ENCODE data around the gene TSPAN11. TPM values are rescaled to one million over a fixed set of nuclear protein-coding genes. Genes with fewer than 3 reads are reported as not detected.

The TSPAN11 gene
- total and polyA plus RNA-seq, 12 donors, result 0.30 to 6.2 (median 1.2) TPM

DNA sequence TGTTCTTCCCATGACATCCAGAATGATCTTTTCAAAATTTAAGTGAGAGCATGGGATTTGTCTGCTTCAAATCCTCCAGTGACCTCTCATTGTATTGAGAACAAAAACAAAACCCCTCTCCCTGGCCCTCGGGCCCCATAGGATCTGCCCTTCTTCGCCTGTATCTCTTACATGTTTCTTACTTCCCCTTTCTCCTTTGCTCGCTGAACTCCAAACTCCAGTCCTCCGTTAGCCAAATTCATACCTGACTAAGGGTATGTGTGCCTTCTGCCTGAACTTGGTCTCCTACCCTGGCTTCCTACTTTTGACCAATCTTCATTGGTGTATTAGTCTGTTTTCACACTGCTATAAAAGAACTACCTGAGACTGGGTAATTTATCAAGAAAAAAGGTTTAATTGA lies 13.2 kb upstream of the TSPAN11 start:
- intact Hi-C loops (cut with DNase I), result no loop called here
- Histone ChIP-seq H3K9me3 (replicated peaks in 1 of 3) (no peaks in the 10 kb centered on the region), H3K27ac (no peak overlapping the region), H3K27me3 (no peaks in the 10 kb centered on the region), H3K4me3 (no peak overlapping the region), H3K4me1 (replicated peaks in 1 of 2) (no peaks in the 10 kb centered on the region), H3K36me3 (replicated peaks in 1 of 2) (no peaks in the 10 kb centered on the region)
- WGBS, 4 donors, result 57 to 94% (median 59%) methylated on average over 4 of the region's 4 CpGs
- DNase-seq, result no peak
- TF ChIP-seq, protein P1, sequence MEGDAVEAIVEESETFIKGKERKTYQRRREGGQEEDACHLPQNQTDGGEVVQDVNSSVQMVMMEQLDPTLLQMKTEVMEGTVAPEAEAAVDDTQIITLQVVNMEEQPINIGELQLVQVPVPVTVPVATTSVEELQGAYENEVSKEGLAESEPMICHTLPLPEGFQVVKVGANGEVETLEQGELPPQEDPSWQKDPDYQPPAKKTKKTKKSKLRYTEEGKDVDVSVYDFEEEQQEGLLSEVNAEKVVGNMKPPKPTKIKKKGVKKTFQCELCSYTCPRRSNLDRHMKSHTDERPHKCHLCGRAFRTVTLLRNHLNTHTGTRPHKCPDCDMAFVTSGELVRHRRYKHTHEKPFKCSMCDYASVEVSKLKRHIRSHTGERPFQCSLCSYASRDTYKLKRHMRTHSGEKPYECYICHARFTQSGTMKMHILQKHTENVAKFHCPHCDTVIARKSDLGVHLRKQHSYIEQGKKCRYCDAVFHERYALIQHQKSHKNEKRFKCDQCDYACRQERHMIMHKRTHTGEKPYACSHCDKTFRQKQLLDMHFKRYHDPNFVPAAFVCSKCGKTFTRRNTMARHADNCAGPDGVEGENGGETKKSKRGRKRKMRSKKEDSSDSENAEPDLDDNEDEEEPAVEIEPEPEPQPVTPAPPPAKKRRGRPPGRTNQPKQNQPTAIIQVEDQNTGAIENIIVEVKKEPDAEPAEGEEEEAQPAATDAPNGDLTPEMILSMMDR (IDR thresholded peaks at IDR 0.05), result no peak
- TF ChIP-seq POLR2A (IDR thresholded peaks at IDR 0.05), result no peak

DNA sequence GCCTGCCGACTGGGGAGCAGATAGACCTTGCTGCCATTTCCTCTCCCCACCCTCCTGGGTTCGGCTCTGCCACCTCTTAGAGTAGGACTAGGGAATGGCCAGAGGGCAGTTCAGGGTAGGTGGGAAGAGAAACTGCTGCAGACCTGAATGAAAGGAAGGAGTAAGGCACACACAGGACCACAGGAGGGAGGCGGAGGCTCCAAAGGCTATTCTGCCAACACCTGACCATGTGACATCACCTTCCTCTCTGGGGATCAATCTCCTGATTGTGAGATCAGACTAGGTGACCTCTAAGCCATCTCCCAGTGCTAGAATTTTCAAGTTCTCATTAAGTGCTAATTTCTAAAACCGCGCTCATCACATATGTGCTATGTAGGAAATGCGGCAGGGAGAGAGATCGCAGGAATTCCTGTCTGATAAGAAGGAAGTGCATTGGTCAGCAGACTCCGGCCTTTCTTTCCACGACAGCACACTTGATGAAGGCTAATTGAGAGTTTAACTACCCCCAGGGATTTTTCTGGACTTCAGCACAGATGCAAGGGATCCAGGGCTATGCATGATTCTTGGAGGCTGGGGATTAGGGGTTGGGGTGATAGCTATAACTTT lies 11.5 kb upstream of the TSPAN11 start:
- Histone ChIP-seq H3K36me3 (replicated peaks in 1 of 2) (no peaks in the 10 kb centered on the region), H3K4me1 (replicated peaks in 1 of 2) (no peaks in the 10 kb centered on the region), H3K4me3 (no peak overlapping the region), H3K9me3 (replicated peaks in 1 of 3) (no peaks in the 10 kb centered on the region), H3K27me3 (no peaks in the 10 kb centered on the region), H3K27ac (no peak overlapping the region)
- TF ChIP-seq, protein P1 (IDR thresholded peaks at IDR 0.05), result no peak
- TF ChIP-seq POLR2A (IDR thresholded peaks at IDR 0.05), result no peak
- intact Hi-C loops (cut with DNase I), result no loop called here
- WGBS, 4 donors, result 78 to 90% (median 81%) methylated on average over 9 of the region's 9 CpGs
- peak in 1 of 7 donors; percentile 7 for DNase-seq

DNA sequence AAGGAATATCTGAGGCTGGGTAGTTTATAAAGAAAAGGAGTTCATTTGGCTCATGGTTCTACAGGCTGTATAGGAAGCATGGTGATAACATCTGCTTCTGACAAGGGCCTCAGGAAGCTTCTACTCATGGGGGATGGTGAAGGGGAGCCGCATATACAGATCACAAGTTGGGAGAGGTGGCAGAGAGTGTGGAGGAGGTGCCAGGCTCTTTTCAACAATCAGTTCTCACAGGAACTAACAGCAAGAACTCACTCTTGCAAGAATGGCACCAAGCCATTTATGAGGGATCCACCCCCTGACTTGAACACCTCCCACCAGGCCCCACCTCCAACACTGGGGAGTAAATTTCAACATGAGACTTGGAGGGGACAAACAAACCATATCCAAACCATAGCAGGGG lies 3.5 kb upstream of the TSPAN11 start:
- Histone ChIP-seq H3K27me3 (peaks cover 14% of the 10 kb centered on the region), H3K4me3 (no peak overlapping the region), H3K9me3 (replicated peaks in 1 of 3) (no peaks in the 10 kb centered on the region), H3K36me3 (replicated peaks in 1 of 2) (no peaks in the 10 kb centered on the region), H3K4me1 (replicated peaks in 1 of 2) (no peaks in the 10 kb centered on the region), H3K27ac (no peak overlapping the region)
- 63 to 94% (median 79%) methylated on average over 1 of the region's 1 CpG for WGBS, 4 donors
- no peak for TF ChIP-seq POLR2A (IDR thresholded peaks at IDR 0.05)
- TF ChIP-seq, protein P1 (IDR thresholded peaks at IDR 0.05), result no peak
- no peak for DNase-seq
- intact Hi-C loops (cut with DNase I), result no loop called here

DNA sequence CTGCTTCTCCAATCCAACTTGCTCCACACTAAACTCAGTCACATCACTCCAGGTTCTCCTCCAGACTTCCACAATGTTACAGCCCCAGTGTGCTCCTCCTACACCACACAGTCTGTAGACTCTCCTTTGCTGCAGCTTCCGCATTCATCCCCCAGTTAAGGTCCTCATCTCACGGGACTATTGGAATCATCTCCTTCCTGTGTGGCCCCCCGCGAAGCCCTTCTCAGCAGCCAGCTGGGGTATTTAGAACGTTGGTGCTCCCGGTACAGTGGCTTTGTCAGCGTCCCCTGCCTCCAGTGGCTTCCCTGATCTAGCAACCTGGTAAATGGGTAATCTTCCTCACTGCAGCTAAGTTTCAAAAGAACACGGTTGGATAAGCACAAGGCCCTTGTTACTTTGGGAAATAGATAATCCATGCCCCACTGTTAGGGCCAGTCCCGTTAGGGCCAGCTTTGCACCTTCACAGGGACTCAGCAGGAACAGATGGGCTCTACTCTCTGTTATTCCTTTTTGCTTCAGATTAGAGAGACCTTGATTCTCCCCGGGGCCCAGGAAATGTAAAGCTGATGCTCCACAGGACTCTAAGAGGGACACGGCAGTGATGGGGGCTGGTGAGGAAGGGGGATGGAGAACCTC lies 823 bp upstream of the TSPAN11 start:
- intact Hi-C loops (cut with DNase I), result no loop called here
- Histone ChIP-seq H3K27ac (no peak overlapping the region), H3K9me3 (replicated peaks in 1 of 3) (no peaks in the 10 kb centered on the region), H3K36me3 (replicated peaks in 1 of 2) (no peaks in the 10 kb centered on the region), H3K4me1 (replicated peaks in 1 of 2) (no peaks in the 10 kb centered on the region), H3K27me3 (peaks cover 14% of the 10 kb centered on the region), H3K4me3 (peak overlapping the region in 1 of 4 donors; percentile 44)
- DNase-seq, result no peak
- 62 to 69% (median 65%) methylated on average over 11 of the region's 11 CpGs for WGBS, 4 donors
- TF ChIP-seq, protein P1 (IDR thresholded peaks at IDR 0.05), result no peak
- no peak for TF ChIP-seq POLR2A (IDR thresholded peaks at IDR 0.05)

Data from adrenal gland (tissue), 12 donors.